GM23338 (cell line): ENCODE measurements around the gene IVL.

ENCODE experiments used
- CREB1 ChIP-seq: fragments of 250-450 bp; sonication (Bioruptor Pico); IDR thresholded peaks from 2 replicates; pipeline ENCODE4 v1.5.0; 2020; ENCODE audit warnings: low read depth, mild to moderate bottlenecking, moderate library complexity
- CTCF ChIP-seq, 2 experiments: fragments of 200-600 bp in 1 of 2; sonication (generic) in 1 of 2; conservative IDR thresholded peaks; 2 replicates each; pipeline versions ENCODE4 v1.5.1 to v1.6.1; 2016 to 2017; ENCODE audit warnings: antibody characterized with exemption in 2 of 2, low read depth in 2 of 2, mild to moderate bottlenecking in 2 of 2, moderate library complexity in 1 of 2
- EZH2 ChIP-seq: fragments of 200-600 bp; sonication (generic); IDR thresholded peaks from one replicate; pipeline ENCODE4 v1.8.0; 2017; ENCODE audit warnings: antibody characterized with exemption, mild to moderate bottlenecking, low read depth; ENCODE audit not compliant: unreplicated experiment
- EZH2phosphoT487 ChIP-seq: fragments of 200-600 bp; sonication (generic); IDR thresholded peaks from one replicate; pipeline ENCODE4 v1.8.1; 2018; ENCODE audit warnings: antibody characterized with exemption; ENCODE audit not compliant: unreplicated experiment
- JUNB ChIP-seq: IDR thresholded peaks from one replicate; pipeline ENCODE4 v1.6.1; 2016; ENCODE audit warnings: antibody characterized with exemption; ENCODE audit not compliant: unreplicated experiment
- POLR2AphosphoS5 ChIP-seq: IDR thresholded peaks from 2 replicates; pipeline ENCODE4 v1.6.1; 2016; ENCODE audit warnings: antibody characterized with exemption, low read depth
- REST ChIP-seq: IDR thresholded peaks from one replicate; pipeline ENCODE4 v1.6.1; 2018; ENCODE audit warnings: antibody characterized with exemption; ENCODE audit not compliant: unreplicated experiment
- ZNF331 ChIP-seq: fragments of 250-450 bp; sonication (Bioruptor Pico); IDR thresholded peaks from 2 replicates; pipeline ENCODE4 v1.5.0; 2020; ENCODE audit warnings: low read depth, mild to moderate bottlenecking, moderate library complexity

GRCh38 chr1:152886085-152886484 is 22.3 kb upstream of the IVL start:
- TF ChIP-seq EZH2: no peak
- no peak for TF ChIP-seq REST
- no peak for TF ChIP-seq CTCF (conservative IDR thresholded peaks at IDR 0.05; ENCODE audit: low read depth in 2 of 2)
- TF ChIP-seq CREB1 (CRISPR knock-in tag): no peak
- no peak for TF ChIP-seq ZNF331 (CRISPR knock-in tag)
- TF ChIP-seq POLR2AphosphoS5: no peak
- TF ChIP-seq JUNB: no peak
- no peak for TF ChIP-seq EZH2phosphoT487
